ENCODE data around the gene MRRF.

Gene MRRF

DNA sequence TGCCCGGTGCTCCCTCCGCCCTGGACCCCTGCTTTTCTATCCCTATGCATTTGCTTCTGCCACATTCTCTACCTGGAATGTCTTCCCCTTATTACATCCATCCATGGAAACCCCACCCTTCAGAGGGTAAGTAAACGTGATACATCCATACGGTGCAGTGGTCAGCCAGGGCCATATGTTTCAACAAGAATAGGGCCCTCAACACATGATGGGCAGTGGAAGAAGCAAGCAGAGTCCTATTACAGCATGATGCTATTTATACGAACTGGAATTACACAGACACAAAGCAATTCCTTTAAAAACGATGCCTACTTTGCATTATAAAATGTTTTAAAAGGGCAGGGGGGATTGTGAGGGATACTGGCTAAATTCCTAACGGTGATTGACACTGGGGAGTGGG lies 68.0 kb downstream of the MRRF start:
- DNase-seq (ENCODE audit: low read depth): no peak

DNA sequence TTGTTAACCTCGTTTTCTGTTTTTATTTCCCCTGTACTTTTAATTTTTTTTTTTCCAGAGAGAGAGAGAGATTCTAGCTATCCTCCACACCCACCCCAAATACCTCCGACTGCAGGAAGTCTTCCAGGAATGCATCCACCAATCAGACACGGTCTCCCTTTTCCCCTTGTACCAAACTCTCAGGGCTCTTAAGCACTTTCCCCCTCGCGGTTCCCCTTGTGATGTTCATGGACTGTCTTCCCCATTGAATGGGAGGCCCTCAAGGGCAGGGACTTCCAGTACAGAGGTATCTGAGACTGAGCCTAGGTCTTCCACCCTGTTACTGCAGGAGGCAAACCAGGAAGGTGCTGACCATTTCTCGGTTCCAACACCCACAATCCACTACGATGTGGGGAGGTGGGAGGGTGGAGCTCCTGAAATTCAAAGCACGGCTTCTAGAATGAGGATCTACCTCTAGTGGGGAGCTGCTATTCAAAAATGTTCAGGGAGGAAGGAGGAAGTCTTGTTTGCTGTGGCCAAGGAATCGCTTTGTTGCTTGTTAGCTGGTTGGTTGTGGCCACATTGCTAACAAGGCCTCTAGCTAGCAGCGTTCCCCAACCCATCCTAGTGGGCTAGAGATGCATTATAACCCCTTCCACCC lies 68.6 kb downstream of the MRRF start:
- DNase-seq (ENCODE audit: low read depth): no peak

DNA sequence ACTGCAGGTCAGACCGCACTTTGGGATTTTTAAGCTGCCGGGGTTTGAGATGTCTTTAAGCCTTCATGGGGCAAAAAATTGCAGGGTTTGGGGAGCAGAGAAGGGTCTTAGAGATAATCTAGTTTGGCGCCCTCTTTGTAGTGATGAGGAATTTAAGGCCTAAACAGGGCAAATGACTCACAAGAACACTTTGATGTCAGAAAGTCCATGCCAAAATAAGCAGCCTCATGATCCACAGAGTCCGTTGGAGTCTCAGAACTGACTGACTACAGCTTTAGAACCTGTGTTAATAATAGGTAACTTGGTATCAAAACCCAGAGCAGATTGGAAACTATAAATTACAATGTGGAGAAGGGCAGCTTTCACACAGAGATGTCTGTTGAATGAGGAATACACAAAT lies 70.2 kb downstream of the MRRF start:
- DNase-seq (ENCODE audit: low read depth): no peak

DNA sequence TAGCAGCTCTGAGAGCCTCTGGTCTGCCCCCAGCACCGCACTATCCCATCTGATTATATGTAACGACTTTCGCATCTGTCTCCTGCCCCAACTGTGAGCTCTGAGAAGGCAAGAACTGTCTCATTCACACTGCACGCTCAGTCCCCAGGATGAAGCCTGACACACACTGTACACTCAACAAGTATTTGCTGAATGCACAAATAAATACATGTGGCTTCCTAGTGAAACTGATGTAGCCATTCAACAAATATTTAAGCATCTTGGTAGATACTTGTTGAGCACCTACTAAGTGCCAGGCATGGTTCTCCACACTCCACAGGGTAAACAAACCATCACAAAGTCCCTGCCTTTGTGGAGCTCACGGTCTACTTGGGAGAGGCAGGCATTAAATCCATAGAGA lies 71.5 kb downstream of the MRRF start:
- DNase-seq (ENCODE audit: low read depth): no peak

DNA sequence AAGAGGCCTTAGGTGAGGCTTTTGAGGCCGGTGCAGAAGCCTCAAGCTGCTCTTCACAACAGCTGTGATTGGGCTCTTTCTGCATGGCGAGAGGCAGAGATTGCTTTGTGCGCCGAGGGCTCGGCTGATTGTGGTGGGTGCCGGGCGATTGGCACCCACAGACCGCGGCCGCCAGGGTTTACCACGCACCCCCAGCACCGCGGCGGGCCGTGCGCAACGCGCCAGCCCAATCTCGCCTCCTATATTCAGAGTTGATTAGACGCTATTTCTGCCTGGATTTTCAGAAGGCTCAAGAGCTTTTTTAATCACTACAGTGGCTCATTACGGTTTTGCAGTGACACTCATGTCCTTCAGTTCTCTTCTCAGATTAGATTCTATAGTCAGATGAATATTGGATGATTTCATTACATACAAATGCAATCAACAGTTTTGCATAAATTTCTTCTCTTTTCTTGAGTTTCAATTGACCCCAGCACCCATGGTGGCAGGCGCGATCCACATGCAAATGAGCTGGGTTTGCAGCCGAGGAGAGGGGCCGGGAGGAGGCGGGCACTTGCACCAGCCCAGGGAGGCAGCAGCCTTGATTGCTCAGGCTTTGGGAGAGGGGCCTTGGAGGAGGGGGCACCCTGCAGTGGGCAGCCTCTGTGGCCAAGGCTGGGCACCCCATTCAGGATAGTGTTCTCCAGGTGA lies 72.3 kb downstream of the MRRF start:
- no peak for DNase-seq (ENCODE audit: low read depth)

DNA sequence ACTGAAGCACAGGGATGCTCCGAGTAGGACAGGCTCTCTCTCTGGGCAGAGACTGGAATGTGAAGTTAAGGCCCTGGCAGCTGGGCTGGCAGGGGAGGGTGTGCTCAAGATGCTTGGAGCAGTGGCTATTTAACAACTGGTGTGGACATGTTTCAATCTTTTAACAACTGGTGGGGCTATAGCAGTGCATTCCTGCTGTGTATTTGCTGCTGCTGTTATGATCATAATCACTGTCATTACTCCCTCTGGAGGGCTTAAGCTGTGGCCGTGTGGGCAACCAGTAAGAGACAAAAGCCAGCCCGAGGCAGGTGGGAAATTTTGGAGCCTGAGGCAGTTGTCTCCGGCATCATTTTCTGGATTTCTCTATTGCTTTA lies 72.9 kb downstream of the MRRF start:
- DNase-seq (ENCODE audit: low read depth): no peak

DNA sequence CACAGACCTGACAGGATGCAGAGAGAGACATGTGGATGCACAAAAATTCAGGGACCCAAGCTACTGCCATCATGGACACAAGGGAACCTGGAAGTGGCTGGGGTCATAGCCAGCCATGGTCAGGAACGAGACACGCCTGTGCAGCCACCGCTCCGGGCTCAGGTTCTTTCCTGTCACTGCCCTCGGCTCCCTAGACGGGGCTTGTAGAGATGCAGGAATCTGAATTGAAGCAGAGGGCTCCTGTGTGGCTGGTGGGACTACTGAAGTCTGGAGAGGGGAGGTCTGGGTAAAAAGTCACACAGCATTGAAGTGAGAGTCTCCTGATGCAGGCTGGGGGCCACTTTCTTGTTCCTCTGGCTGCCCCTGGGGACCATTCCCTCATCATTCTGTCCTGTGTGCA lies 73.9 kb downstream of the MRRF start:
- no peak for DNase-seq (ENCODE audit: low read depth)

DNA sequence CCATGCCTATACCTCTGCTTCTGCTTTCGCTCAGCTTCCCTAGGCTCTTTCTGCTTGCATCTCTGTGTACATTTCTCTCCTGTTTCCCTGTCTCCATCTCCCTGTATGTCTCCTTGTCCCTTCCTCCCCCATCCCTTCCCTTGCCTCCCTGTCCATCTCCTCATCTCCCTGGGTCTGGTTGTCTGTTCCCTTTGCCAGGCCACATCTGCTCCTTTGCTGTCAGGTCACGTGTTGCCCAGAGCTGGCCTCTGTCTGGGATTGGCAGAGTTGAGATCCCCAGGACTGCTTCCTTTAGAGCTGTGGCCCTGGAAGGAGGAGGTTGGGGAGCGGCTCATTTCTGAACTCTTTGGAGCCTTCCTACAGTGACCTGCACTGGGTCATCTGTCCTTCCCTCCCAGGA lies 74.3 kb downstream of the MRRF start:
- DNase-seq (ENCODE audit: low read depth): no peak

DNA sequence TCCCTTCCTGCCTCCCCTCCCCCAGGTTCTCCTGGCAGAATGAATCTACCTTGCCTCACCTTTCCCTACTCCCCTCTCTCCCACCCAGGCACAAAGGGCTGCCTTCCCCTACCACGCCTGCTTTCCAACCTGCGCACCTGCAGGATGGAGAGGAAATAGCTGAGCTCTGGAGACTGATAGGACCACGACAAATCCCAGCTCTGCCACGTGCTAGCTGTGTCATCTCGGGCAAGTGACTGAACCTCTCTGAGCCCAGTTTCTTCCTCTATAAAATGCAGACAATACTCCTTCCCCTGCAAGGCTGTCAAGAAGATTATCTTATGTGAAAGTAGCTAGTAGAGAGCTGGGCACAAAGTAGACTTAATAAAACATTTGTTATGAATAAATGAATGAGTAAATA lies 74.9 kb downstream of the MRRF start:
- DNase-seq (ENCODE audit: low read depth): no peak

DNA sequence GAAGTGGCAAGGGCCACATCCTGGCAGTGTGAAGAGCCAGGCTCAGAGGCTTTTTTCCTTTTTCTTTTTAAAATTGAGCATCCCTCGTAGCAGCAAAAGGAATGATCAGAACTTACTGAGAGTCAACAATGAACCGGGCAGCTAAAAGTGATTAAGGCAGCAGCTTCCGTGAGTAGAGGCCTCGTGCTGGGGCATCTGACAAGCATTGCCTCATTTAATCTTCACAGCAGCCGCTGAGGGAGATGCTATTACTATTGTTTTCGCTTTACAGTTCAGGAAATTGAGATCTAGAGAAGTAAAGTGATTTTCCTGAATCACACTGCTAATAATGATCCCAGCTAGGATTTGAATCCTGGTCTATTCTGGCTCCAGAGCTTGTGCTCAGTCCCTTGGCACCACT lies 75.5 kb downstream of the MRRF start:
- no peak for DNase-seq (ENCODE audit: low read depth)

DNA sequence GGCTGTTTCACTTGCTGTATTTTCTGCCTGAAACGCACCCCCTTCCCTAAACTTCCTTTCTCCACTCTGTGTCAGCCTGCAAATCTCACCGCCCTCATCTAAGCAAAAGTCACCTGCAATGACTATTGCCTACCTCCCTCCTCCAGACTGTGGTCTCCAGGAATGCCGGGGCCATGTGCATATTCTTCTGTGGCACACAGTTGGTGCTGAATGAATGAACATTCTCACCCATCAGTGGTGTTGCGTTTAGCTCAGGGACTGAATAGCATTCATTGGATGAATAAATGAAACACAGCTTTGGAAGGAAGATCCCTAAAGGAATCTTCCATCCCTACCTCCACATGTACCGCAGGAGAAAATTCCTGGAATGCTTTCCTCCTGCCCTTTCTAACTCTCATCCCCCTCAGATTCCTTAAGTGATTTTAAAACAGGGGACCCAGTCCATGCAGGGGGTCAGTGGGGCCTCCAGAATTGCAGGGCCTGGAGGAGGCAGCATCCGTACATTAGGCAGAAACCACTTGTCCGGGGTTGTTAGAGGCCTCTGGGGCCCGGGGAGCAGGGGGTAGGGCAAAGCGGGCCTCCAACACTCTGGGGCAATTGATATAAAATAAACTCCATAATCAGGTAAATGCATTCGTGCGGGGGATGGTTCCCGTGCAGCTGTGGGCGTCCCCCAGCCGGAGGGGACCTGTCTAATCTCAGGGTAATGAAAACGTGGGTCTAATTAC lies 77.8 kb downstream of the MRRF start:
- DNase-seq (ENCODE audit: low read depth): no peak

DNA sequence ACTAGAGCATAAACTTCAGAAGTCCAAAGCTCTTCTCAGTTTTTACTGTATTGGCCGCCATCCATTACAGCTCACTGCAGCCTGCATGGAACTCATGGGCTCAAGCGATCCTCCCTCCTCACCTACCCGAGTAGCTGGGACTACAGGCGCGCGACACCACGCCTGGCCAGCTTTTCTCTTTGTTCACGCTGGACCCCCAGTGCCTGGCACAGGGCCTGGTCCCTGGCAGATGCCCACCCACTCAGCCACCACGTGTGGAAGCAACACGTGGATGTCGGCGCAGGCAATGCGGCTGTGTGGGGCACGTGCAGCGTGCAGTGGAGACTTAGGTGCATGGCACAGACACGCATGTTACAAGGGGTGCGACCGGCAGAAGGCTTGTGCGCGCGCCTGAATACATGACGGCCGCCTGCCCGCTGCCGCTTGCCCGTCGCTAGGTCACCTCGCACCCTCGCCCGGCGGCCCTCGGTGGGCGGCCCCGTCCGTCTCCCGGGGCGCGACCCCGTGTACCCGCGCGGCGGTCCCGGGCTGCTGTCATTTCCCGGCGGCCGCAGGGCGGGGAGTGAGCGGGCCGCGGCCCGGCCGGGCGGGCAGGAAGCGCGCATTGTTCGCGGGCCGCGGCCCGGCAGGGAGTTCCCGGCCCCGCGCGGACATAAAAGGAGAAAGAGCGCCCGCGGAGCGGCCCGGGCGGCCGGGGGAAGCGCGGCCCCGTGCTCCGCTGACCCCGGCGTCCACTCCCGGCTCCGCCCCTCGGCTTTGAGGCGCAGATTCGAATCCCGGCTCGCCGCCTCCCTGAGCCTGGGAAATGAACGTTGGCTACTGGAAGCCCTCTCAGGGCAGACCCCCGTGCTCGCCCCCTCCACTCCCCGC lies 82.0 kb downstream of the MRRF start:
- peak; percentile 4 for DNase-seq (ENCODE audit: low read depth)

DNA sequence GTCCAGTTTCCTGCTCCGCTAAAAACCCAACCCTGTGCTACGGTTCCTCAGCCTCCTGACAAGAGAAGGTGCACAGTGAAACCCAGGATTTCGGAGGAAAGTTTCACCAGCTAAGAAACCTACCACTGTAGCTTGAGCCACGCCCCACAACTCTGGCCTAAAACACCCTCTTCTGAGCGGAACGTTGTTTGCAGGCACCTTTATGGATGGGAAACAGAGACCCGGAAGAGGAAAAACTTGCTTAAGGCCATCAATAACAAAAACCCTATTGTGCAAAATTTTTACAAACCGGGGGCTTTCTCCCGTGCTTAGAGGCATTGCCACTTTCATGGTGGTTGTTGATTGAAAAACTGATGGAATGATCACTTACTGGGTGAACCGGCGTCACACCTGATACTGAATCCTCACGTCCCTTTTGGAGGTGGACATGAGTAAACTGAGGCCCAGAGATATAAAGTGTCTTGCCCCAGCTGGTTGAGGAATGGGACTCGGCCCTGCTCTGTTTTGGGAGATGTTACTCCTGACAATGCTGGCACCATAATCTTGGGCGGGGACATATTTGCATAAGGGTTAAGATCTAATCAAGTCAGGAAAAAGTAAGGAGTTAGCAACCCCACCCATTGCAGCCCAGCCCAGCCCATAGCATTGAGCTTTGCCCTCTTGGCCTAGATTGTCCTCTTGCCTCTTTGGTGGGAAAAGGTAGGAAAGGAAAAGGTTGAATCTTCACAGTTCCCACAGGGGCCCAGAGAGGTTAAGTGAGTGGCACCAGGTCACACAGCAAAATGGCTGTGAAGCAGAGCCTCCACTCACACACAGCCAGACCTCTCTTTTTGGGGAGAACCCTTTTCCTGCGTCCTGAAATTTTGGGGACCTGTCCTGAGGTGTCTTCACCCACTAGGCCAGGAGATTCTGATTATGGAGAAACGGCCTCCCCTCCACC lies 82.9 kb downstream of the MRRF start:
- DNase-seq (ENCODE audit: low read depth): no peak

DNA sequence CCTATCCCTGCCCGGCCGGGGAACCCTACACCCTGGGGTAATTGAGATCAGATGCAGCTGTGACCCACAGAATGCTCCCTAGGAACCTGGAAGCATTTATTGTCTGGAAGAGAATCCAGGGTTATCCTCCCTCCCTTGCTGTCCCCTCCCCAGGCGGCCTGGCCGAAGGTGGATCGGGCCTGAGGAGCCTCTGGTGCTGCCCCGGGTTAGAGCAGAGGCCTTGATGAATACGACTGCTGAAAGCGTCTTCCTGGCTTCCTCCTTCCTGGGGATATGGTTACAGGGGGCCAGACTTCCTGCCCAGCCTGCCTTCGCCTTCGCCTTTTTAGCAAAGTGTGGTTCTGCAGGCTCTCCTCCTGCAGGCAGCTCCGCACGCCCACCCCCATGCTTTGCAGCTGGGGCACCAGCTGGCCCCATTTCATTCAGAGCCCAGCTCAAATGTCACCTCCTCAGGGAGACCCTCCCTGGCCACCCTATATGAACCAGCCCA lies 83.7 kb downstream of the MRRF start:
- no peak for DNase-seq (ENCODE audit: low read depth)

DNA sequence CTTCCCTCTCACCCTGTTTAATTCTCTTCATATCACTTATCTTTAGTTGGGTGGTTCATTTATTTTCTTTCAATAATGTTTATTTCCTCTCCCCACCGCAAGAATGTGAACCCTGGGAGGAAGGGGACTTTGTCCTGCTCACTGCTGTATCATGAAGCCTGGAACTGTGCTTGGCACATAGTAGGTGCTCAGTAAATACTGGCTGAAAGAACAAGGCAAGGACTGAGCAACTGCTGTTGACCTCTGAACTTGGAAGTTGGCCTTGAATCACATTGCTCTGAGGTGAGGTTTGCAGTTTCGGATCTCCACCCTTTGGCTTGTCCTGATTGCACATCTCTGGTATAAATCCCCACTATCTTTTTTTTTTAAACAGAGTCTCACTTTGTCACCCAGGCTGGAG lies 84.1 kb downstream of the MRRF start:
- DNase-seq (ENCODE audit: low read depth): no peak

DNA sequence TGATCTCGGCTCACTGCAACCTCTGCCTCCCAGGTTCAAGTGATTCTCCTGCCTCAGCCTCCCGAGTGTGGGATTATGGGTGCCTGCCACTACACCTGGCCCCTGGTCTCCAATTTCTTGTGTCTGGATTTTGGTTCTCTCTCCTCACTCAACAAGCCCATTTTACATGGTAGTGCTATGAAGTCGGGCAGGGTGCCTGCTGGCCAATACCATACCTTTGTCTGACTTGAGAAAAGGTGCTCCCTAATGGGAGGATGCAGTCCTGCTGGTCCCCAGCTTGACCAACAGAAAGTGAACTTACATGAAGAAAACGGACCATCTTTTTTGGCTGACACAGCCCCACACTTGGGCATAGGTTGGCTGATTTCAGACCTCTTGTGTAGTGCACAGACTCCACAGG lies 84.5 kb downstream of the MRRF start:
- DNase-seq (ENCODE audit: low read depth): no peak

DNA sequence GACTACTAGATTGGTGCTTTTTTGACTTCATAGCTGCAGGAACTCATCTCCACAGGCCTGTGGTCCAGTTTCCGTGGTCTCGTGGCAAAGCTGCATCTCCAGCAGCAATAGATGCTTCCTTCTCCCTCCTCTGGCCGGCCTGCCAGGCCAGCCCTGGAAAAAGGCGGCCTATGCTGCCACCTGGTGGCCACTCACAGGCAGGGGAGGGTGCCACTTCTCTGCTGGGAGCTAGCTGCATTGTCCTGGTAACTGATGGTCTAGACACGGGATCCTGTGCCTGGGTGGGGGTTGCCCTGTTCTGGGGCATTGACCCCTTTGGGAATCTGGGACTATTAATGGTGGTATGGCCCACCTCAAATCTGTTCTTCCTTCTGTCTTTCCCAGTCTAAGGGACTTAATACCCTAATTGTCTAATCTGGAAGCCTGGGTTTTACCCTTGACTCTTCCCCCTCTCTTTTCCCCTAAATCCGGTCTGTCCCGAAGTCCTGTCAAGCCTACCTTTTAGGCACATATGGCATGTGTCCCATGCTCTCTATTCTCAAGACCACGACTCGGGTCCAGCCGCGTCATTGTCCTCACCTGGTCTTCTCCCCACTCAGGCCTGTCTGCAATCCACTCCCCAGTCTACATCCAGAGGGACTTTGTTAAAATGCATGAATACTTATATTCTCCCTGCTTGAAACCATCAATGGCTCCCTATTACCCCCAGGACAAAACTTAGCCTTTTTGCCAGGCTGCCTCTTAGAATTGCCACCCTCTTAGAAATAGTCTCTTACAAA lies 86.1 kb downstream of the MRRF start:
- peak; percentile 23 for DNase-seq (ENCODE audit: low read depth)

DNA sequence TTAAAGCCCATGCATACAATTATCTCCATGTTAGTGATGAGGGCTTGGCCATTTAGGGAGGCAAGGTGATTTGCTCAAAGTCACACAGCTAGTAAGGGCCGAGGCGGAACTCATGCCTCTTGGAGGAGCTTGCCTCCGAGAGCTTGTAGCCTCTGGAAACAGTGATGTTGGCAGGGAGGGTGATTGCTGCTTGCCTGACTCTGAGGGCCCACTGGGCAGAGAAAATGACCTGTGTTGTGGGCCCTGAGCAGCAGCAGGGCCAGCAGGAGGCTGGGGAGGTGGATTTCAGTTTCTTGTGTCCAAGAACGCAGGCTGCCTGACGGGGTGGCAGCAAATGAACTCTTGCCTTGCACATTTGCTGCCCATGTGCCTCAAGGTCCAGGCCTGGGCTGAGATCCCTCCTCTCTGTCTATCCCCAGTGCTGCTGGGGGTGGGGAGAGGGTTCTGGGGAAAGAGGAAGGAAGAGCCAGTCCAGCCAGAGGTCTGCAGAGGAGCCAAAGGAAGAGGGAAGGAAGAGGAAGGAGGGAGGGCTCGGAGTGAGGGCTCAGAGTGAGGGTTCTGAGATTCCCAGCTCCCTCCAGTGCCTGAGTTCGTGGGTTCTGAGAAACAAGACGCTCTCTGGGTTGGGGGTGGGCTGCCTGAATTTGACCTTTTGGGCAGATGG lies 90.0 kb downstream of the MRRF start:
- DNase-seq (ENCODE audit: low read depth): no peak

DNA sequence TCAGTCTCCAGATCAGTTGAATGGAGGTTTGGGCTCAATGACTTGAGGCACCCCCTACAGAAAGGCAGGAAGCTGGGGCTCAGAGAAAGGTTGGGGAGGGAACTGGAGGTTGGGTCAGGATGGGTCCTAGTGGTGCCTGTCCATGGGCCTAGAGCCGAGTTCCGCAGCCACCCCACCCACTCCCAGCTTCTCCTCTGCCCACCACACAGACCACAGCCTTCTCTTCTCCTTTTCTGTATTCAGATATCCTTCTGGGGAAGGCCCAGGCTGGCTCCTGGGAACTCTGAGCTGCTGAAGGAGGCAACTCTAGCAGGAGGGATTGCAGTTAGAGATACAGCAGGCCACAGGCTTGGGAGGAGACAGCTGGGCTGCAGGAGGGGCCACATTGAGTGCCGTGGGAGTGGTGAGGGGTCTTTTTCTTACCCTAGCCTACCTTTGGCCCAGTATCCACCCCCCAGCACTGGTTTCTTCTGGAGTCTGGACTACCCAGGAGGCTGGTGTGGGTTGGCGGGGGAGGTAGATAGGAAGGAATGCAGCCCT lies 90.7 kb downstream of the MRRF start:
- no peak for DNase-seq (ENCODE audit: low read depth)

DNA sequence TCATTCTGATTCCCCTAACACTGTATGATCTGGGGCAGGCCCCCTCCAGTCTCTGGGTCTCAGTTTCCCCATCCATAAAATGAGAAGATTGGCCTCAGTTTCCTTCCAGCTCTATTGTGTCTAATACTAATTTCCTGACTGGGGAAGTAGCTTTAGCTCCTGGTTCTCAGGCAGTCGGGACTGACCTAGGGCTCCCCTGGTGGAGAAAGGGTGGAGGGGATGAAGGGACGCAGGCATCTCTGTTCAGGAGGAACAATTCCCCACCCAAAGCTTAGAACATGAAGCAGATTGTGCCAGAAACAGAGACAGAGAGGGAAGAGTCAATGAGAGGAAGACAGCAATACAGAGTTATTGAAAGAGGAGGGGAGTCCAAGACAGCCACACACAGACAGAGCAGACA lies 91.9 kb downstream of the MRRF start:
- DNase-seq (ENCODE audit: low read depth): no peak

All from T-helper 22 cell (primary cell).